K562 treated with DMSO at 1 percent for 24 hours (cell line): ENCODE measurements around the gene ZFPL1. TPM values are rescaled to one million over a fixed set of nuclear protein-coding genes. Genes with fewer than 3 reads are reported as not detected.

Experiments used
- total RNA-seq: library from RNA; unstranded; fragments of 300-600 nt; gene quantifications from 2 replicates; pipeline ENCODE4 v1.2.3, GENCODE V29; 2022; ENCODE audit warnings: low read depth; ENCODE audit not compliant: insufficient read depth

ZFPL1 gene
- 72.4 and 80.5 TPM in 2 replicates for total RNA-seq

DNA sequence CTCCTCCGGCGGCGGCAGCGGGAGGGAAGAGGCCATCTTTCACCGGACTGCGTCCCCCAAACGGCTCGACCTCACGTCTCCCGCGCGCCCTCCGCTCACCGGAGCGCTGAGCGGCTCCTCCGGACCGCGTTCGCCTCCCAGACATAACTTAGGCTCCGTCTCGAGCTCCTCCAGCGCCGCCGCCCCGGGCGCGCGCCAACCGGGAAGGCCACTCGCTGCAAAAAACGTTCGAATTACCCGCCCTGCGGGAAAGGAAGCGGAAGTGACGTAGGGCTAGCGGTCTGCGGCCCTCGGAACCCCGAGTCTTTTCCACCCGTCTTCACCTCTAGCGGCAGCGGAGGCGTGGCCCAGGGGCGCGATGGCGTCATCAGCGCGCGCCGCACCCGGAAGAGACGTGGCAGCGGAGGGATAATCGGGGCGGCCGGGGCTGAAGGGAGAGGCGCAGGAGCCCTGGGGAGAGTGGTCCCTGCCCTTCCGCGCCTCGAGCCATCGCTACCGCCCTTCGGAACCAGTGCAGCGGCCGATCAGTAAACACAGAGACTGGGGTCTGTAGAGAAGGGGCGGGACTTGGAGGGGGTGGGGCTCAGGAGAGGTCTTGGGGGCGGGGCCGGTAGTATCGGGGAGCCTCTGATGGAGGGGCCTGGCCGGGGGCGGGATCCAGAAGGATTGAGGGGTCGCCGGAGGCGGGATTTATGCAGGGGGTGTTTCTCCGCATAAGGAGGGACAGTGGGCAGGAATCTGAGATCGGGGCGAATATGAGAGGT, at the start of gene ZFPL1, which contains the start of gene CDCA5:
Gene ZFPL1, plus strand, starts transcription at position 389 of the 764 bp plus-strand sequence. CDS start 477 bp downstream, outside the sequence.
Gene CDCA5, minus strand, starts transcription at position 207 of the 764 bp plus-strand sequence. Its CDS starts 62 bp downstream, at position 145.

DNA sequence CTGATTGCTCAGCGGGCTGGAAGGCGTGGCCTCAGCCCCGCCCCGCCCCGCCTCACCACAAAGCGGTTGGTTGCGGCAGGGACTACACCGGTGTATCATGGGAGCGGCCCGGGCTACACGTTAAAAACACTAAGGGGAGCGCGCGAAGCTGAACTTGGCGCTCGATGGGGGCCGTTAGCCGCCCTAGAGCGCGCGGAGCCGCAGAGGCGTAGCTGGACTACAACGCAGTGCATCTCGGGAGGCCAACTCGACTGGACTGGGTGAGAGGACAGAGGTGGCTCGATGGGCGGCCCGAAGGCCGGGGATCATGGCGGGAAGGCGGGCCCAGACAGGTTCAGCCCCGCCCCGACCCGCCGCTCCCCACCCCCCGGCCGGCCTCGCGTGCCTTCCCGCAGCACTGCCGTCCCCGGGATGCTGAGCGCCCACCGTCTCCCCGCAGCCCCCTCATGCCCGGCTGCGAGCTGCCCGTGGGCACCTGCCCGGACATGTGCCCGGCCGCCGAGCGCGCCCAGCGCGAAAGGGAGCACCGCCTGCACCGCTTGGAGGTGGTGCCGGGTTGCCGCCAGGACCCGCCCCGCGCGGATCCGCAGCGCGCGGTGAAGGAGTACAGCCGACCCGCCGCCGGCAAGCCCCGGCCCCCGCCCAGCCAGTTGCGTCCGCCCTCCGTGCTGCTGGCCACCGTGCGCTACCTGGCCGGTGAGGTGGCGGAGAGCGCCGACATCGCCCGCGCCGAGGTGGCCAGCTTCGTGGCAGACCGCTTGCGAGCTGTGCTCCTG, 43.0 kb upstream of the ZFPL1 start, which contains the start of gene SAC3D1:
Gene SAC3D1, plus strand, starts transcription at position 364 of the 776 bp plus-strand sequence. Its CDS starts 83 bp downstream, at position 447.

DNA sequence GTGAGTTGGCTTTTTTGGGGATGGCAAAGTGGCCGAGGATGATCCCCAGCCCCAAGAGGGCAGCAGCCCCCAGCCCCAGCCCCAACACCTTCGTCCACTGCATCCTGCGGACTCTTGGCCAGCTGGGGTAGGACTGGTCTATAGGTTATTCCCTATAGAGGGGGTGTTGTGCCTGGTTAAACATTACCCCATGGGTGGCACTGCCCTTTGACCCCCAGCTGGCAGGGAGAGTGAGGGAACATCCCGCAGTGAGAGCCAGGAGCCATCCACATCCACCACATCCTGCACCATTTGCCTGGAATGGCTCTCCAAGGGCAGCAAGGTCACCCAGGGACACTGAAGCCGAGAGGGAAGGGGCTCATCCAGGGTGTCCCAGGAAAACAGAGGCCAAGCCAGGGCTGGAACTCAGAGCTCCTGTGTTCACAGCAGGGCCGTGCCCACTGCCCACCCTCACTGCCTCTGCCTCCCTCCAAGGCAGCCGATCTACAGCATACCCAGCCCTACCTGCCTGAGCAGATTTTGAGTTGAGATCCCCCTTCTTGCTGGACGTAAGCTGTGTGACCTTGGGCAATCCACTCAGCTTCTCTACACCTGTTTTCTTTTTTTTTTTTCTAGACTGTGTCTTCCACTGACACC, 25.5 kb upstream of the ZFPL1 start, which contains the start of gene NAALADL1:
Gene NAALADL1, minus strand, starts transcription at position 135 of the 636 bp plus-strand sequence. Its CDS starts 32 bp downstream, at position 103.

DNA sequence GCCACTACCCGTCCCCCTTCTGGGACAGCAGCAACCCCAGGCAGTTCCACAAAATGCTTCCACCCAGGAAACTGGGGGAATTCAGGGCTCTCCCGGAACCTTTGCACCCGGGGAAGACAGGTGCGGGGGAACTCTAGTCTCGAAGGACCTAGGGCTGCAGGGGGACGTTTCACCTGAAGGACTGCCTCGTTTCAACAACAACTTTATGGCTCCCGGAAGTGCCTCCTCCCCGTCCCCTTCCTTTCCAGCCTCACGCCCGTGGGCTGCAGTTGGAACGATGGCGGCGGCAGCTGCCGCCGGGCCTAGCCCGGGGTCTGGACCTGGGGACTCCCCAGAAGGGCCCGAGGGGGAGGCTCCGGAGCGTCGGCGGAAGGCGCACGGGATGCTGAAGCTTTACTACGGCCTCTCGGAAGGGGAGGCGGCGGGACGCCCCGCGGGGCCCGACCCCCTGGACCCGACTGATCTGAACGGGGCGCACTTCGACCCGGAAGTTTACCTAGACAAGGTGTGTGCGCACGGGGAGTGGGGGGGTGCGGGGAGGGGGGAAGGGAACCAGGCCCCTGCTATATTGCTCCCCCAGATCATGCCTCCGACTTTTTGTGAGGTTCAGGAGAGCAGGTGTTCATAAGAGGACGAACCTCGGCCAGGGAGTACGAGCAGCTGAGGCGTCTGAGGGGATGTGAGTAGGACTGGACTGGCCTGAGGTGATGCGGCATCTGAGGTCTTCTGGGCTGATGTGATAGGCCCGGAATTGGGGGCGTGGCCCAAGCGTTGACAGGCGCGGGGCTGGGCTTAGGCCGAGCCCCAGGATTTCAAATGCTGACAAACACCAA, 12.2 kb downstream of the ZFPL1 start, which contains the start of gene VPS51:
Gene VPS51, plus strand, starts transcription at position 241 of the 833 bp plus-strand sequence. Its CDS starts 37 bp downstream, at position 278.

DNA sequence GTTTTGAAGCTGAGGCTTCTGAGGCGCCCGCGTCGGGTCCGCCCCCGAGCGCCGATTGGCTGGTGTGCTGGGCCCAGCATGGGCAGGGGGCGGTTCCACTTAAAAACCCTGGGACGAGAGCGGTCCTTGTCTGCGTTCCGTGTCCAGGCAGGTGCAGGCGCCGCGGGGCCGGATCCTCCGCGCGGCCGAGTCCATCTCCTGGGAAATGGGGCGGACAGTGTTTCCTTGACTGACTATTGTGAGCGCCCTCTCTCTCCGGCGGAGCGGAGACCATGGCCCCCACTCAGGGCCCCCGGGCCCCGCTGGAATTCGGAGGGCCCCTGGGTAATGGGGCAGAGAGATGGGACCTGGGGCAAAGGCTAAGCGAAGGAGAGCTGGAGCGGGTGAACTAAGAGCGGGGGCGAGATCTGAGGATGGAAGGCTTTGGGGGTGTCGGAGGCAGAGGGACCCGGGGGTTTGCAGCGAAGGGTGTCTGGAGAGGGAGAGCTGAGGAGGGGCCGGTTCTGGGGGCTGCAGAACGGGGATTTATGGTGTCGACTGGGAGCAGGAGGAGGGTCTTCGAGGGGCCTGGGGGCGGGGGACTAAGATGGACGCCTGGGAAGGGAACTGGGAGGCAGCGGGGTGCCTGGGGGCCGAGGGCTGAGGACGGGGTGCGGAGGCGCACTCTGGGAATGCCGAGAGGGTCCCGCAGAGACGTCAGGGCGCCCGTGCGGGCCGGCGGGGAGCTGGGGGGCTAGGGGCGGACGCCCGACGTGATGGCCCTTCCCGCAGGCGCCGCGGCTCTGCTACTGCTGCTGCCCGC, 27.9 kb downstream of the ZFPL1 start, which contains the start of gene TM7SF2:
Gene TM7SF2, plus strand, starts transcription at position 129 of the 802 bp plus-strand sequence. Its CDS starts 144 bp downstream, at position 273.

DNA sequence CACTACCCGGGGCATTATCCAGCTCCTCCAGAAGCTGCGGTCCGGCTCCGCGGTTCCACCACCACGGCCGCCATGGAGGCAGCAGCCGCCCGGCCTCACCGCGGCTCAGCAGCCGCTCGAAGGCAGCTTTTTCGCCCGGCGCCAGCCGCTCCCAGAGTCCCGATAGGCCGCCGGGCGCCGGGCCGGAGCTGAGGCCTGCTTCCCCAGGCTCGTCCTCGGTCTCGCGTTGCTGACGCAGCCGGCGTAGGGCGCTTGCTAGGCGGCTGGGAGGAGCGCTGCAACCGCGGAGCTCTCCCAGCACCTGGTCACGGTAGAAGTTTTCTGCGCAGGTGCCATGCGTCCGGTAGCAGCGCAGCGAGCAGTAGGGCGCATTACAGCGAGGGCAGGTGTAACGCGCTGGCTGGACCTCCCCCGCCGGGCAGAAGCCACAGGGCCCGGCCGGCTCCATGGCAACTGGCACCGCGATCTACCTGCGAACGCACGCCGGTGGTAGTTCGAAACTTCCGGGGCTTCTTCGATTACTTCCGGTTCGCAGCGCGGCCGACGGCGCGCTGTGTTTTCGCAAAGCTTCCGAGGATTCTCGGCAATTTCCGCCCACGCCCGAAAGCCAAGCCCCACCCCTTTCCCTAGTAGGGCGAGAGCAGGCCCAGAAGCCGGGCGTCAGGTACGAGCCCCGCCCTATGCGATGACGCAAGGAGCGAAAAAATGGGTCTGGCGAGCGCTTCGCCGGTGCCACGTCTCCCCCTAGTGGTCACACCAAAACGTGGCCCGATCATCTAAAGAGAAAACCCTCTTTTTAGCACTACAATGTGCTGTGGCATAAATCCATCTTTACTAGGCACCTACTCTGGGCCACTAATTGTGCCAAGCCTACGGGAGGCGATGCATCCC, 33.4 kb downstream of the ZFPL1 start, which contains the start of gene ZNHIT2:
Gene ZNHIT2, minus strand, starts transcription at position 496 of the 891 bp plus-strand sequence. Its CDS starts 48 bp downstream, at position 448.

DNA sequence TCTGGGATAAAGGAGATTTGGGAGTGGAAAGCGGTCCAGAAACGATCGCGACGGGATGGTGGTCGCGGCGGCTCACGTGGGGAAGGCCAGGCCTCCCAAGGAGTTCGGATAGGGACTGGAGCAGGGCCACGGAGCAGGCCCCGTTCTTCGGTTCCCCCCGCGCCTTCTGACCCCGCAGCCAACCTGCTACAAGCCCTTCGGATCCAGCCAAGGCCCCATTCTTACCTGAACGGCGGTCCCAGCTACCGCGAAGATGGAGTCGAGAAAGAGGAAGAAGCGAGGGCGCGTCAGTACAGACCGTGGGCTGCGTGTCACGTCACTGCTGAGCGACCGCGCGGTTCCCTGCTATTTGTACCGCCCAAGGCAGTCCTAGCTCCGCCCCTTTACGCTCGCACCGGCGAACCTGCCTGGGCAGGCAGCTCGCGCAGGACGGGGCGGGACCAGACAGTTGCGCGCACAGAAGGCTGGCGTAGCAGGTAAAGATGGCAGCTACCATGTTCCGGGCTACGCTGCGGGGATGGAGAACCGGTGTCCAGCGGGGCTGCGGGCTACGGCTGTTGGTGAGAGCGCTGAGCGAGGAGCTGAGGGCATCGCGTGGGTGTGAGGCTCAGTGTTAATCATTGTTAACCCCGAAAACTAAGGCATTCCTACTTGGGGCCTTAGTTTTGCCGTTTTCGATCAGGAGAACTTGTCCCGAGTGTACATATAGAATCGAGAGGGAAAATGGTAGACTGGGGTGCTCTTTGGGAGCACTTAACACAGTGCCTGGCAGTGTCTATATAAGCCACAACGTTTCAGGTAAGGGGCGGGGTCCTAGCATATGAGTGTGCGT, 38.1 kb downstream of the ZFPL1 start, which contains the start of the genes FAU and MRPL49:
Gene FAU, minus strand, starts transcription at position 270 of the 832 bp plus-strand sequence. CDS start 321 bp downstream, outside the sequence.
Gene MRPL49, plus strand, starts transcription at position 457 of the 832 bp plus-strand sequence. Its CDS starts 26 bp downstream, at position 483.

DNA sequence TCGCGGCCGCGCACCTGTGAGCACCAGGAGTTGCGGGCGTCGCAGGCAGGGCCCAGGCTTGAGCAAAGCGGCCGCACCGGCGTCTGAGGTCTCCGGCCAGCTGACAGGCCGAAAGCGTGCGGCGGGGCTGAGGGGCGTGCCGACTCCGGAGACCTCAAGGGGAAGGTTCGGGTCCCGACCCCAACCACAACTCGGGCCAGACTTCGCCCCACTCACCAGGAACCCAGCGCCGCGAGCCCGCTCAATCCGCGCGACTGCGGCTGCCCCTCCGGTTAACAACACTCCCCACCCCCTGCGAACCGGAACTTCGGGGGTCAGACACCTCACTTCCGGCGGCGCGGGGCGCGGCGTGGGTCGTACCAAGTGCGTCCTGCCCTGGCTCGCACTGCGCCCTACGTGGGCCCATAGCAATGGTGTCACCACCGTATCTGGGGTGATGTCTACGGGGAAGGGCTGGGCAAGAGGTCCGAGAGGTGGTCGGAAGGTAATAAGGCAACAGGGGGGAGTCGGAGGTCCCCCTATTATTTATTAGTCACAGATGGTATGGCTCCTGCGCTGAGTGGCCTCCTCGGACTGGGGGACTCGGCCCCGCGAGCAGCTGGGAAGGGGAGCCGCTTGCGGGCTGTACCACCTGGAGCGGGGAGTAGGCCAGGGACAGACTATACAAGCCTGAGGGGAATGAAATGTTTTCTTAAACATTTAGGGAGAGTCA, 50.4 kb downstream of the ZFPL1 start, which contains the start of gene SYVN1:
Gene SYVN1, minus strand, starts transcription at position 280 of the 712 bp plus-strand sequence. CDS start 918 bp downstream, outside the sequence.

Other genes starting within 250 kb of the ZFPL1 start
- gene CDC42BPG, start 239.6 kb upstream of the ZFPL1 start, total RNA-seq, result 8.8 and 8.9 TPM in 2 replicates
- 69.7 and 74.6 TPM in 2 replicates for gene EHD1, start 205.6 kb upstream of the ZFPL1 start, total RNA-seq
- 70.0 and 70.9 TPM in 2 replicates for gene ATG2A, start 167.0 kb upstream of the ZFPL1 start, total RNA-seq
- 15.6 and 16.7 TPM in 2 replicates for gene PPP2R5B, start 159.5 kb upstream of the ZFPL1 start, total RNA-seq
- gene GPHA2, start 148.3 kb upstream of the ZFPL1 start, total RNA-seq, result not detected in 2 replicates
- gene MAJIN, start 112.1 kb upstream of the ZFPL1 start, total RNA-seq, result 0.31 TPM in 1 of 2 replicates, not detected in the other
- gene BATF2, start 87.3 kb upstream of the ZFPL1 start, total RNA-seq, result 10.3 TPM in 2 replicates
- 131 and 142 TPM in 2 replicates for gene ARL2, start 70.1 kb upstream of the ZFPL1 start, total RNA-seq
- gene SNX15, start 56.8 kb upstream of the ZFPL1 start, total RNA-seq, result 53.8 and 58.4 TPM in 2 replicates
- gene SAC3D1, start 43.0 kb upstream of the ZFPL1 start, total RNA-seq, result 65.7 and 77.0 TPM in 2 replicates
- gene NAALADL1, start 25.7 kb upstream of the ZFPL1 start, total RNA-seq, result 0.61 TPM in 1 of 2 replicates, not detected in the other
- gene CDCA5, start 182 bp upstream of the ZFPL1 start, total RNA-seq, result 83.8 and 84.5 TPM in 2 replicates
- 133 and 154 TPM in 2 replicates for gene VPS51, start 12.0 kb downstream of the ZFPL1 start, total RNA-seq
- 34.6 and 41.2 TPM in 2 replicates for gene TM7SF2, start 27.6 kb downstream of the ZFPL1 start, total RNA-seq
- 52.0 and 61.4 TPM in 2 replicates for gene ZNHIT2, start 33.5 kb downstream of the ZFPL1 start, total RNA-seq
- 1,172 and 1,237 TPM in 2 replicates for gene FAU, start 37.9 kb downstream of the ZFPL1 start, total RNA-seq
- 82.6 and 89.4 TPM in 2 replicates for gene MRPL49, start 38.1 kb downstream of the ZFPL1 start, total RNA-seq
- gene SYVN1, start 50.3 kb downstream of the ZFPL1 start, total RNA-seq, result 60.9 and 64.4 TPM in 2 replicates
- gene SPDYC, start 86.0 kb downstream of the ZFPL1 start, total RNA-seq, result 24.4 and 27.1 TPM in 2 replicates
- 212 and 218 TPM in 2 replicates for gene CAPN1, start 97.7 kb downstream of the ZFPL1 start, total RNA-seq
- 36.6 and 45.4 TPM in 2 replicates for gene POLA2, start 177.7 kb downstream of the ZFPL1 start, total RNA-seq
- gene CDC42EP2, start 230.6 kb downstream of the ZFPL1 start, total RNA-seq, result 3.8 and 8.0 TPM in 2 replicates
- gene DPF2, start 249.6 kb downstream of the ZFPL1 start, total RNA-seq, result 67.3 and 67.9 TPM in 2 replicates